ENCODE results near the gene PAFAH1B2.

The PAFAH1B2 gene

GRCh38 chr11:117222991-117223740 lies 79.1 kb downstream of the PAFAH1B2 start:
- DNase-seq = no peak

DNA sequence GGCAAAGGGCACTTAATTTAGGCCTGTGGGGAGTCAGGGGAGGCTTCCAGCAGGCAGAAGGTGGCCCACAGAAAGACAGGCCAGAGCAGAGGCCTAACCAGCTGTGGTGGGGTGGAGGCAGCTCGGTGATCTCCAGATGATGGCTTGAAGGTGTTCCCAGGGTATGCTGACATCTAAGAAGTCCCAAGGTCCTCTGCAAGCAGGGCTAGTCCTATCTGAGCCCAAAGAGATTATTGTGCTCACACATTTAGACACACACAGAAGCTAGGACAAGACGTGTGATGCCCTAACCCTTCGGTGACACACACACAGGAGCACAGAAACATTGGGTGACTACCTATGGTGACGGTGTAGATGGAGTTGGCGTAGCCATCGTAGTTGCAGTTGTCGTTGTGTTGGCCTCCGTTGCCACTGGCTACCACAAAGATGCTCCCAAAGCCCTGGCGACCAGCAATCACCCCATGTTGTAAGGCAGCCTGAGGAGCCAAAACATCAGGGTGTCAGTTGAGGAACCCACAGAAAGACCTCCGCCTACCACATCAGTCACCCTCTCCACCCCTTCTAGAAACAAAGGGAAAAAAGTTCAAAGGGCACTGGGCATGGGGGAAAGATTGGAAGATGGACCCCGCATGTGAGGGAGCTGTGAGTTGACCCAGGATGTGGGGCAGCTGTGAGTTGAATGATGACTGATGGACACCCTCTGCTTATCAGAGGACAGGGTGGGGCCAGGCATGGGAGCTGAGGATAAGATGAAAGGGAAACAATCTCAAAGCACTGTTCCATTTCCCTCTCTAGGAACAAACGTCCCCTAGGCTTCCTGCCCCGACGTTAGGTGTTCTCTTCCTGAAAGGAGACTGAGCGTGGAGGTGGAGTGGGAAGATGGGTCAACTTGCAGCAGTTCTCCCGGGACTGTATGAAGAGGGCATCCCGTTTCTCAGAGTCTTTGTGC lies 79.9 kb downstream of the PAFAH1B2 start:
- no peak for DNase-seq

- no peak for DNase-seq
Observed at GRCh38 chr11:117225553-117226170, 81.6 kb downstream of the PAFAH1B2 start.

Measured in NCI-H1092 treated with DMSO at 0.1 percent for 48 hours (cell line).